K562 (cell line): Measurements from ENCODE around the gene SS18L1. TPM values are rescaled to one million over a fixed set of nuclear protein-coding genes. Genes with fewer than 3 reads are reported as not detected.

Experiments
- ETV6 ChIP-seq, 3 experiments: fragments of 150-350 bp in 1 of 3; sonication (generic) in 1 of 3; formaldehyde crosslinking in 1 of 3; IDR thresholded peaks; 2 replicates each; pipeline versions ENCODE4 v1.6.1 to v1.8.0; 2014 to 2022; ENCODE audit warnings: borderline replicate concordance in 2 of 3, low read depth in 2 of 3, antibody characterized with exemption in 1 of 3, low read length in 1 of 3, mild to moderate bottlenecking in 1 of 3, missing genetic modification reagents in 1 of 3
- GATAD2A ChIP-seq: fragments of 450-650 bp; IDR thresholded peaks from 2 replicates; pipeline ENCODE4 v1.6.1; 2017
- HOXB6 ChIP-seq: fragments of 250-450 bp; sonication (Bioruptor Pico); IDR thresholded peaks from 2 replicates; pipeline ENCODE4 v1.5.1; 2022; ENCODE audit warnings: mild to moderate bottlenecking, borderline replicate concordance
- KAT2B ChIP-seq: IDR thresholded peaks from one replicate; pipeline ENCODE4 v1.6.1; 2012; ENCODE audit warnings: low read depth, mild to moderate bottlenecking, control low read depth, inconsistent platforms, low read length, moderate library complexity
- PATZ1 ChIP-seq: fragments of 250-450 bp; sonication (Bioruptor Pico); IDR thresholded peaks from 2 replicates; pipeline ENCODE4 v1.5.0; 2020; ENCODE audit warnings: mild to moderate bottlenecking, borderline replicate concordance
- RREB1 ChIP-seq: fragments of 250-450 bp; sonication (Bioruptor Pico); IDR thresholded peaks from 2 replicates; pipeline ENCODE4 v1.4.0; 2020
- XRCC5 ChIP-seq: fragments of 200-400 bp; formaldehyde crosslinking; IDR thresholded peaks from 2 replicates; pipeline ENCODE4 v1.6.1; 2017; ENCODE audit warnings: low read depth, mild to moderate bottlenecking, low read length
- ZNF143 ChIP-seq: sonication (generic); formaldehyde crosslinking; IDR thresholded peaks from 2 replicates; pipeline ENCODE4 v1.9.0; 2022; ENCODE audit warnings: mild to moderate bottlenecking, missing genetic modification reagents
- ZNF507 ChIP-seq: conservative IDR thresholded peaks from 2 replicates; pipeline ENCODE4 v1.6.1; 2017; ENCODE audit warnings: missing genetic modification characterization, missing compliant biosample characterization
- ZNF764 ChIP-seq: fragments of 250-450 bp; sonication (Bioruptor Pico); IDR thresholded peaks from 2 replicates; pipeline ENCODE4 v1.4.0; 2020; ENCODE audit warnings: low read depth, mild to moderate bottlenecking, moderate library complexity
- polyA plus RNA-seq, 8 experiments: library from polyadenylated mRNA; depleted of rRNA in 4 of 8; stranded (reverse) in 5 of 8; unstranded in 3 of 8; fragments of >200 nt; fragmentation: Nextera tagmentation in 2 of 8; fragmentation: Illumina TruSeq in 1 of 8; extraction: Ambion mirVana in 2 of 8; extraction: Trizol in 1 of 8; gene quantifications; 2 replicates each; pipeline versions ENCODE4 v1.2.1 to v1.2.3, GENCODE V29; 2011 to 2014; ENCODE audit warnings: inconsistent platforms in 1 of 8, missing spikeins in 1 of 8
- total RNA-seq, 7 experiments: library from RNA; depleted of rRNA in 6 of 7; stranded (reverse); fragments of >200 nt in 6 of 7; fragmentation: Illumina TruSeq in 2 of 7; extraction: Trizol in 2 of 7; gene quantifications; 2 replicates each; pipeline versions ENCODE4 v1.2.1 to v1.2.3, GENCODE V29; 2011 to 2021; ENCODE audit warnings: low replicate concordance in 1 of 7
- TF ChIP-seq, protein P1 (sequence below): sonication (generic); formaldehyde crosslinking; IDR thresholded peaks from 2 replicates; pipeline ENCODE4 v1.8.1; 2023; ENCODE audit warnings: mild to moderate bottlenecking, missing genetic modification reagents
- TF ChIP-seq, protein P2 (sequence below): sonication (generic); formaldehyde crosslinking; IDR thresholded peaks from 2 replicates; pipeline ENCODE4 v1.5.0; 2020; ENCODE audit warnings: missing genetic modification reagents

The SS18L1 gene
- total and polyA plus RNA-seq, 9 of the 15 experiments (the other 6 are each of a cell fraction or from before 2014, with no cell fraction given): 2.7 to 28.3 (median 15.1) TPM

- no peak for TF ChIP-seq RREB1 (CRISPR knock-in tag)
- TF ChIP-seq HOXB6 (CRISPR knock-in tag): no peak
- TF ChIP-seq GATAD2A: no peak
- TF ChIP-seq ETV6 (IDR thresholded peaks at IDR 0.05; ENCODE audit: borderline replicate concordance in 1 of 2, low read depth in 2 of 2, low read length in 1 of 2): no peak
- TF ChIP-seq ETV6 (CRISPR knock-in tag; IDR thresholded peaks at IDR 0.05; ENCODE audit: borderline replicate concordance): no peak
- no peak for TF ChIP-seq KAT2B
- TF ChIP-seq ZNF143: 0 out of 2 replicates have a peak, but pooled peaks have one; percentile 37
- TF ChIP-seq, protein P1, sequence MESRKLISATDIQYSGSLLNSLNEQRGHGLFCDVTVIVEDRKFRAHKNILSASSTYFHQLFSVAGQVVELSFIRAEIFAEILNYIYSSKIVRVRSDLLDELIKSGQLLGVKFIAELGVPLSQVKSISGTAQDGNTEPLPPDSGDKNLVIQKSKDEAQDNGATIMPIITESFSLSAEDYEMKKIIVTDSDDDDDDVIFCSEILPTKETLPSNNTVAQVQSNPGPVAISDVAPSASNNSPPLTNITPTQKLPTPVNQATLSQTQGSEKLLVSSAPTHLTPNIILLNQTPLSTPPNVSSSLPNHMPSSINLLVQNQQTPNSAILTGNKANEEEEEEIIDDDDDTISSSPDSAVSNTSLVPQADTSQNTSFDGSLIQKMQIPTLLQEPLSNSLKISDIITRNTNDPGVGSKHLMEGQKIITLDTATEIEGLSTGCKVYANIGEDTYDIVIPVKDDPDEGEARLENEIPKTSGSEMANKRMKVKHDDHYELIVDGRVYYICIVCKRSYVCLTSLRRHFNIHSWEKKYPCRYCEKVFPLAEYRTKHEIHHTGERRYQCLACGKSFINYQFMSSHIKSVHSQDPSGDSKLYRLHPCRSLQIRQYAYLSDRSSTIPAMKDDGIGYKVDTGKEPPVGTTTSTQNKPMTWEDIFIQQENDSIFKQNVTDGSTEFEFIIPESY (CRISPR knock-in tag): no peak
- no peak for TF ChIP-seq ZNF507 (tag)
- TF ChIP-seq XRCC5: no peak
- no peak for TF ChIP-seq PATZ1 (CRISPR knock-in tag)
- TF ChIP-seq, protein P2, sequence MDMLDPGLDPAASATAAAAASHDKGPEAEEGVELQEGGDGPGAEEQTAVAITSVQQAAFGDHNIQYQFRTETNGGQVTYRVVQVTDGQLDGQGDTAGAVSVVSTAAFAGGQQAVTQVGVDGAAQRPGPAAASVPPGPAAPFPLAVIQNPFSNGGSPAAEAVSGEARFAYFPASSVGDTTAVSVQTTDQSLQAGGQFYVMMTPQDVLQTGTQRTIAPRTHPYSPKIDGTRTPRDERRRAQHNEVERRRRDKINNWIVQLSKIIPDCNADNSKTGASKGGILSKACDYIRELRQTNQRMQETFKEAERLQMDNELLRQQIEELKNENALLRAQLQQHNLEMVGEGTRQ (CRISPR knock-in tag): 0 out of 2 replicates have a peak, but pooled peaks have one; percentile 1
- TF ChIP-seq ZNF764 (CRISPR knock-in tag): no peak
These were observed 21.6 kb upstream of the SS18L1 start, which contains the start of gene LSM14B (continued) for GRCh38 chr20:62121776-62122653.
